Tongue (tissue), 2 donors: ENCODE measurements around the gene STXBP5. TPM values are rescaled to one million over a fixed set of nuclear protein-coding genes. Genes with fewer than 3 reads are reported as not detected.

ENCODE experiments used
- DNase-seq: peaks from one replicate; pipeline ENCODE4 v3.0.0-alpha.2; 2015
- total RNA-seq: library from RNA; depleted of rRNA; stranded (reverse); fragments of >200 nt; gene quantifications from one replicate; pipeline ENCODE4 v1.2.3, GENCODE V29; 2014

The STXBP5 gene
- total RNA-seq, 1 donor from 2014 or later, result 33.7 TPM

DNA sequence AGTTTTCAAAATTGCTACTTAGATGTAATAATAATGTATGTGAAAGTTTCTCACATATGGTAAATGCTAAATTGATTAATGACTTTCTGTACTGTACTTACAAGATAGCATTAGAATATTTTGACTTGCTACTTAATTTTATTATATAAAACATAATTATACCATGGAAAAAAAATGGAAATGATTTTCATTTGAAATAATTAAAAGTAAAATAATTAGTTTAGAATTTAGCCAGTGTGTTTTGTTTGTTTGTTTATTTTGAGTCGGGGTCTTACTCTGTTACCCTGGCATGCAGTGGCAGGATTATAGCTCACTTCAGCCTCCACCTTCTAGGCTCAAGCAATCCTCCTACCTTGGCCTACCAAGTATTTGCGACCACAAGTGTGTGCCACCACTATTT lies 7.1 kb downstream of the STXBP5 start:
- no peak for DNase-seq

DNA sequence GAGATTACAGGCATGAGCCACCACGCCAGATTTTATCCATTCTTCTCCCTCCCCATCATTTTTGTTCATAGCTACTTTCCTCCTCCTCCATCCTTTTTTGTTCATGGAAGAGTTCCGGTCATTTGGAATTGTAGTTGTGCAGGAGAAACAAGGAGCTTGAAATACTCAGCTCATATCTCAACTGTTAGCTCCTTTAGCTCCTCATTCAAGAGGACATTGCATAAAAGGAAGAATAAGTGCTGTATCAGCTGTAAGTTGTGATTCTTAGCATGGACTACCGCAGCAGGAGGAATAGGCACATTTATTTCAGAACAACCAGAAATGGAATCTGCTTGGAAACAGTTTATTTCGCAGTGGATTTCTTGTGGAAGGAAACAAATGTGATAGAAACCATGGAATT lies 7.6 kb downstream of the STXBP5 start:
- no peak for DNase-seq

DNA sequence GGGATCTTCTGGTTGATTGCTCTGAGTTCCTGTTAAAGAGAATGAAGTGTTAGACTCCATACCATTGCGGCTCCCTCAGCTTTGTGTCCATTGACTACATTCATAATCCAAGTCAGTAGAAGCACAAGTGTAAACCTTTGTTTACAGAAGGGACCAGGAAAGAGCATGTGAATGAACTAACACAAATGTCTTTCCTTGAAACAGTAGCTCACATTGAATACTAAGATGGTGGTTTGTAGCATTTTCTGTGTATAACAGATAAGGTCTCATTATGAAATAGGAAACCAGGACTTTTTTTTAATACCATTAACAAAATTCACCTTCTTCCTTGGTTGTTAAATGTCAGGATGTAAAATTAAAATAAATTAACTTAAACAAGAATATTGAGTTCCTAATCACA lies 8.4 kb downstream of the STXBP5 start:
- no peak for DNase-seq

GRCh38 chr6:147213772-147214171 lies 9.6 kb downstream of the STXBP5 start:
- DNase-seq, result no peak

DNA sequence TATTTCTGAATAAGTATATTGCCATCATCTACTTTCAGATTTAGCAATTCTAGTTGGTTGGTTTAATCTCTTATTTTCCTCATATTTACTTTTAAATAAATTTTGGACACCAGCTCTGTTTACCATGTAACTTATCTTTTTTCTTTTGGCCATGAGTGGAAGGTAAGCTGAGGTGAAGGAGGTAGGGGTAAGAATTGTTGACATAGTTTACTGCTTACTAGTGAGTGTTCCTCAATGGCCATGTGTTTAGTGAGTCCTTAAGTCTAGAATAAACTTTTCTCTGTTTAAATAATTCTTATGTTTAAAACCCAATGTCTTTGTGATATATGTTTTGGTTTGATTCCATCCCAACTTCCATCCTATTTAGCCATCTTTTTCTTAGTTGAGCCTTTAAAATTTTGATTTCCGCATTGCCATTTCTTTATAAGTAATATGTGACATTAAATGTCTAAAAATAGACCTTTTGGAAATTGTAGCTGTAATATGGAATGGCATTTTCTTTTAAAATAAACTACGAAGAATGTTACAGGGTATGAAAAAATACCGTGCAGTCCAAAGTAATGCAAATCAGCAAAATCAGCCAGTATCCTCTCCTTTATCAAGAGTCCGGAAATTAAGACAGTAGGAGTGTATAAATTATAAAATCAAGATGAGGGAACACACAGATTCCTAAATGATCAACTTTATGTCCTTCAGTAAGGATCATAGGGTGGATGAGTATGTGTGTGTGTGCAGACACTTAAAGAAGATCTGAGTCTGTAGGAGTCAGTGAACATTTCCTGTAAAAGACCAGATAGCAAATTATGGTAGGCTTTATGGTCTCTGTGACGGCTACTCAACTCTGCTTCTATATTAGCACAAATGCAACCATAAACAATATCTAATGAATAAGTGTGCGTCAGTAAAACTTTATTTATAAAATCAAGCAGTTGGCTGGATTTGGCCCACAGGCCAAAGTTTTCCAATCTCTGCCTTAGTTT lies 10.3 kb downstream of the STXBP5 start:
- no peak for DNase-seq

DNA sequence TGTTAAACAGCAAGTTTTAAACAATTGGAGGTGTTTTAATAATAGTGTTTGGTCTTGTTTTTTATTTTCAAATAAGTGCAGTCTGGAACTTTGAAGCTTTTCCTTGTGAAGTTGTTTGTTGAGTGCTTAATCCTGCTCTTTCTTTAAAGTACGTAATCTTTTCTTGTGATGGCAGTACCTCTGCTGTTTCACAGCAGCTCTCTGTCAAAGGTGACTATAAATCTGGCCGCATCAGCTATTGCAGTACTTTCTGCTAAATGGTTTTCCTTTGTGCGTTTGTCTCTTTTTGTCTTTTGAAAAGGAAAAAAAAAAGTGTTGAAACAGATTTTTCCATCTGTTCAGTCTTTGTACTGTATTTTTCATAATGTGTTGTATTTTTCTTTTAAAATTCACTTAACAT lies 12.7 kb downstream of the STXBP5 start:
- DNase-seq, result no peak

- no peak for DNase-seq
Measured at GRCh38 chr6:147217840-147218404, 13.7 kb downstream of the STXBP5 start.

DNA sequence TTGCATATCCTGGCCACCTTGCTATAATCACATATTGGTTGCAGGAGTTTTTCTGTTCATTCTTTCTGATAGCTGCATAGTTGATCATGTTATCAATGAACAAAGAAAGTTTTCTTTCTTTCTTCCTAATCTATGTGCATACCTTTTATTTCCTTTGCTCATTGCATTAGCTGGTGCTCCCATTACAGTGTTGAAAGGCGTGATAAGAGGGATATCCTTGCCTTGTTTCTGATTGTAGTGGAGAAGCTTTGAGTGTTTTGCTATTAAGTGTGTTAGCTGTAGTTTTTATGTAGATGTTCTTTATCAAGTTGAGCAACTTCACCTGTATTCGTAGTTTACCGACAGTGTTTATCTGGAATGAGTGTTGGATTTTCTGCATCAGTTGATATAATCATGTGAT lies 14.6 kb downstream of the STXBP5 start:
- no peak for DNase-seq

- DNase-seq, result no peak
Measured at GRCh38 chr6:147219463-147219862, 15.2 kb downstream of the STXBP5 start.

GRCh38 chr6:147220345-147220744 lies 16.1 kb downstream of the STXBP5 start:
- no peak for DNase-seq

DNA sequence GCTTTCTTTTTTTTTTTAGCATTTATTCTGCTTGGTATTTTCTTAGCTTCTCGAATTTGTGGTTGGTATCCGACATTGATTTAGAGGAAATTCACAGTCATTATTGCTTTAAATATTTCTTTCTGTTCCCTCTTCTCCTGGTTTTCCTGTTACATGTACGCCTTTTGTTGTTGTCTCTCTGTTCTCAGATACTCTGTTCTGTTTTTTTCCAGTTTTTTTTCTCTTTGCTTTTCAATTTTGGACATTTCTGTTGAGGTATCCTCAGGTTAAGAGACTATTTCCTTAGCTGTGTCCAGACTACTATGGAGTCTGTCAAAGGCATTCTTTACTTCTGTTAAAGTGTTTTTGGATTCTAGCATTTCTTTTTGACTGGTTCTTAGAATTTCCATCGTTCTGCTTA lies 17.5 kb downstream of the STXBP5 start:
- no peak for DNase-seq

- DNase-seq, result peak; percentile 17
Measured at GRCh38 chr6:147222160-147222838, 18.1 kb downstream of the STXBP5 start.

DNA sequence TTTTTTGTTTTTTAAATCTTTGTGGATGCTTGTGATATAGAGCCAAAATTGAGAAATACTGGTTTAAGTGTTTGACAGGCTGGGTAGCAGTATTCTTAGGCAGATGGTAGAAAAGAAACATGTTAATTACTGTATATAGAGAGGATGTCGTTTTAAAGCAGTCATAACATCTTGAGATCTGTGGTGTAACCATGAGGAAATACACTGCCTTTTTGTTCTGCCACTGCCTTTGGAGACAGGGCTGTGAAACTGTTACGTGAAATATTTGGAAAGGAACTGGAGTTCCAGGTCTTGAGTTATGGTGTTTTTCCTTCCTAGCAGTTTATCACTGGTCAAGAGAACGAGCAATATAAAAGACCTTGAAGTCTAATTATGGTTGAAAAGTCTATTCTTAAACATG lies 19.5 kb downstream of the STXBP5 start:
- no peak for DNase-seq

GRCh38 chr6:147226163-147226724 lies 22.0 kb downstream of the STXBP5 start:
- no peak for DNase-seq

DNA sequence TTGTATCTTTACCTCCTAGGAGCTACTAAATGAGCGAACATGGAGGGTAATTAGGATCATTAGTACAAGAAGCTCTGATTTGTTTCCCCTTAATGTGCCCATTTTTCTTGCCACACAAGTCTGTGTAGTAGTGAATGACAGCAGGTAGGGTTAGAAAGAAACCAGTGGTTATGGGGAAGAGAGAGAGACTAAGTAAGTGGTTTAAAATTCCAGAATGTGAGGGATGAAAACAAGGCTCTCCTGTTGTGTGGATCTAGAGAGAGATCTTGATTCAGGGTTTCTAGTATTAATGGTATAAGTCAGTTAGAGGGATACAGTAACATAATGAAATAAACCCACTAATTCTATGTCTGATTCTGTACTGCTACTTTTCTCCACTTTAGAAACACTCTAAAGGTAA lies 22.7 kb downstream of the STXBP5 start:
- no peak for DNase-seq

GRCh38 chr6:147227770-147228320 lies 23.6 kb downstream of the STXBP5 start:
- no peak for DNase-seq

DNA sequence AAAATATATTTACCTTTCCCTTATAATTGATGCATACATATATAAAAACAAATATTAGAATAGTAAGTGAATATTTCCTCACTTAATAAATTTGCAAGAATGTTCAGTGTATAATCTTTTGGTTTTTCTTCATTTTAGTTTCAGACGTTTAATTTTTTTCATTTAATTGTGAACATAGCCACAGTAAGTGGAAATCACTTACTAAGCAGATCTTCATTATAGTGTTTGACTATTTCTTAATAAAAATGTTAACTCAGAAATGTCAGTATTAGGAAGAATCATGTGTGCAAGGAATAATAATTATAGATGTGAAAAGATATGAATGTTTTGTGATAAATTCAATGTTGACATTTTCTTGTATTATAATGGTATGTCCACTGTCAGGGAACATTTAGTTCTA lies 27.4 kb downstream of the STXBP5 start:
- DNase-seq, result no peak

DNA sequence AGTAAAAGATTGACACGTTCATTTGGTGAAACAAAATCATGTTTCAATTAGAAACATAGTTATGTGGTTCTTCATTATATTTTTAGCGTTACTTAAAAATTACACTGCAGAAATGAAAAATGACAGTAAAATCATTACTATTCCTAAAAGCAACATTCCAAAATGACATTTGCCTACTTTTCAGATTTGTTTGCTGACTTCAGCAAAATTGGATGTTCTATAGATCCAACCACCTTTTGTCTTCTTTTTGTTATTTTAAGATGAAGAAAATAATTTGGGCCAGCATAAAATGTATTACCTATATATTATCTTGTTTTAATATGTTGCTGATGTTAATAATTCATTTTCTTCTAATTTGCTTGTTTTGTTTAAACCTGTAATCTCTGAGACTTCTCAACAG lies 30.5 kb downstream of the STXBP5 start:
- DNase-seq, result no peak

DNA sequence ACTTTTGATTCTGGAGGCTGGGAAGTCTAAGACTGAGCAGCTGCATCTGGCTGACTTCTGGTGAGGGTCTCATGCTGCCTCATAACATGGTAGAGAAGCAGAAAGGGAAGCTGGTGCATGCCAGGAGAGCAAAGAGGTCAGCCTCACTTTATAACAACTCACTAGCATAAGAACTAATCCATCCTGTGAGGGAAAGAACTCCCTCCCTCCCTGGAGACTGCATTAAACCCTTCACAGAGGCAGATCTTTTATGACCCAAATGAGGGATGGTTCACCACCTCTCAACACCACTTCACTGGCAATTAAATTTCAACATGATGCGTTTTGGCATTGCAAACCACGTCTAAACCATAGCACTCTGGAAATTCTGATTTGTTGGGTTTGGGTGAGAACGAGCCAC lies 33.9 kb downstream of the STXBP5 start:
- DNase-seq, result no peak

- DNase-seq, result no peak
Measured at GRCh38 chr6:147238906-147239305, 34.7 kb downstream of the STXBP5 start.

DNA sequence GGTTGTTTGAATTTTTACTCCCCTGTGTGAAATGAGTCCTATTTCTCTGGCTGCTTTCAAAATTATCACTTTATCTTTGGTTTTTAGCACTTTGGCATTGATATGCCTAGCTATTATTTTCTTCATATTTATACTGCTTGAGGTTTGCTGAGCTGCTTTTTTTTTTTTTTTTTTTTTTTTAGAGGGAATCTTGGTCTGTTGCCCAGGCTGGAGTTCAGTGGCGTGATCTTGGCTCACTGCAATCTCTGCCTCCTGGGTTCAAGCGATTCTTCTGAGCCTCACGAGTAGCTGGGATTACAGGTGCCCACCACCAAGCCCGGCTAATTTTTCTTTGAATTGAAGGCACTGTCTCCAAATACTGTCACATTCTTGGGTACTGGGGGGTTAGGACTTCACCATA lies 40.6 kb downstream of the STXBP5 start:
- DNase-seq, result no peak

- no peak for DNase-seq
Measured at GRCh38 chr6:147245693-147246092, 41.5 kb downstream of the STXBP5 start.
